GM21423 (cell line): ENCODE measurements around the gene FAM20C.

ENCODE experiments used
- ATAC-seq: cut with Tn5 transposase; IDR thresholded peaks from one replicate; pipeline ENCODE4 v1.9.1; 2021; ENCODE audit warnings: mild to moderate bottlenecking, moderate library complexity; ENCODE audit not compliant: unreplicated experiment

Gene FAM20C

DNA sequence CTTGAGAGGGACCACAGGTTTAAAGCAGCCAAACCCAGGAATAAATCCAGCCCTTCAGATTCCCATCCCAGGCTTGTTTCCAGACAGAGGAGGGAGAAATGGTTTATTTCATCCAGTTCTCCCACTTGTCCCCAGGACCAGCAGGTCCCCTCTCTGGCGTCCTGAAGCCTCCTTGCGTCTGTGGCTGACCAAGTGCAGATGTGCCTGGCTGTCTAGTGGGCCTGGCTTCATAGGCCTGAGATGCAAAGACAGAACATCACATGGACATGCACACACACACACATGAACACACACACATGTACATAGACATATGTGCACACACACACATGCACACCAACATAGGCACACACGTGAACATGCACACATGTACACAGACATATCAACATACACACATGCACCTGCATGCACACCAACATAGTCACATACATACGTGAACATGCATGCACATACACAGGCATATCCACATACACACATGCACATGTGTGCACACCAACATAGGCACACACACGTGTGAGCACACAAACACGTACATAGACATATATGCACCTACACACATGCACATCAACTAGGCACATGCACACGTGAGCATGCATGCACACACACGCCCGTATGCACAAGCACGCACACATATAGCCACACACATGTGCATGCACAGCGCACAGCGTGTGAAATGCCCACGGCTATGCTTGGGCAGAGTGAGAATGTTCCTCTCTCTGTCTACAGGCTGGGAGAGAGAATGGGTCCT, 108.3 kb downstream of the FAM20C start:
- no peak for ATAC-seq

GRCh38 chr7:301291-302053, 109.1 kb downstream of the FAM20C start:
- ATAC-seq = no peak

DNA sequence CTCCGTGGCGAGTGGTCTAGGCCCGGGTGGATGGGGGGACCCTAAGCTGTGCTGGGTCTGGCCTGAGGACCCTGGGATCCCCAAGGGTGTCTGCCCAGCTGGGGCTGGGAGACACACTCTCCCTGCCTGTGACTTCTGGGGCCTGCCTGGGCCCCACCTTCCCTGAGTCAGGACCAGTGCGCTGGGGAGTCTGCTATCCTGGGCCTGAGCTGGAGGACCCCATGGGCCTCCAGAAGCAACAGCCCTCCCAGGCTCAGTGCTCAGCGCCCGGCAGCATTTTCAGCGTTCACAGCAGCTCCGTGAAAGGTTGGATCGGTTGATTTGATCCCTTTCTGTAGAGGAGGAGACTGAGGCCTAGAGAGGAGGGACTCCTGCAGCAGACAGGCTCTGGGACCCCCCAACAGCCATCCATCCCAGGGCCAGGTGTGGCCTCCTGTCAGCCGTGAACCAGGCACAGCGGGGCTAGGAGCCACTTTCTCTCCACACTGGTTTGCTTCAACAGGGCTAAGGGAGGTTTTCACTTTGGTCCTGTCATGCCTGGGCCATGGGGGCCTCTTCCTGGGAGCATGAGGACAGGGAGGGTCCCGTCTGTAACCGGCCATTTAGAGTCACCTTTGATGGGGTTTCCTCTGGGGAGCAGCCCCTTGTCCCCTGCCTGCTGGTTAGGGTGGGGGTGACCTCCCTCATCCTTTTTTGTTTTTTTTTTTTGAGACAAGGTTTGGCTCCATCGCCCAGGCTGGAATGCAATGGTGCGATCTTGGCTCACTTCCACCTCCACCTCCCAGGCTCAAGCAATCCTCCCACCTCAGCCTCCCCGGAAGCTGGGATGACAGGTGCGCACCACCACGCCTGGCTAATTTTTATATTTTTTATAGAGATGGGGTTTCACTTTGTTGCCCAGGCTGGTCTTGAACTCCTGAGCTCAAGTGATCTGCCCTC, 110.0 kb downstream of the FAM20C start:
- ATAC-seq = no peak

DNA sequence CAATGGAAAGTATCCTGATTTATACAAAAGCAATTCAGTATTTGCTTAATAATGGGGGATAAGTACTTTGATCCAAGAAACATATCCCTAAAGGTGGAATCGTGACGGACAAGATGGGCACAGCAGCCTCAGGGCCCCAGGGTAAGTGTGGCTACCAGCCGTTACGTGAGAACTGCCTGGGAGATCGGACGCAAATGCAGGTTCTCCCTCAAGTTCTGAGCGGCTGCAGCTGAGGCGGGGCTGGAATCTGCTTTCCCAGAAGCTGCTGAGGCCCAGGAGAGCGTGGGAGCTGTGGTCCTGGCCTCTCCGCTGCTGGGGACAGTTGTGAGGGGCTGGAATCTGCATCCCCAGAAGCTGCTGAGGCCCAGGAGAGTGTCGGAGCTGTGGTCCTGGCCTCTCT, 111.1 kb downstream of the FAM20C start:
- ATAC-seq = no peak

- no peak for ATAC-seq
Observed at GRCh38 chr7:303884-304573, 111.7 kb downstream of the FAM20C start.

DNA sequence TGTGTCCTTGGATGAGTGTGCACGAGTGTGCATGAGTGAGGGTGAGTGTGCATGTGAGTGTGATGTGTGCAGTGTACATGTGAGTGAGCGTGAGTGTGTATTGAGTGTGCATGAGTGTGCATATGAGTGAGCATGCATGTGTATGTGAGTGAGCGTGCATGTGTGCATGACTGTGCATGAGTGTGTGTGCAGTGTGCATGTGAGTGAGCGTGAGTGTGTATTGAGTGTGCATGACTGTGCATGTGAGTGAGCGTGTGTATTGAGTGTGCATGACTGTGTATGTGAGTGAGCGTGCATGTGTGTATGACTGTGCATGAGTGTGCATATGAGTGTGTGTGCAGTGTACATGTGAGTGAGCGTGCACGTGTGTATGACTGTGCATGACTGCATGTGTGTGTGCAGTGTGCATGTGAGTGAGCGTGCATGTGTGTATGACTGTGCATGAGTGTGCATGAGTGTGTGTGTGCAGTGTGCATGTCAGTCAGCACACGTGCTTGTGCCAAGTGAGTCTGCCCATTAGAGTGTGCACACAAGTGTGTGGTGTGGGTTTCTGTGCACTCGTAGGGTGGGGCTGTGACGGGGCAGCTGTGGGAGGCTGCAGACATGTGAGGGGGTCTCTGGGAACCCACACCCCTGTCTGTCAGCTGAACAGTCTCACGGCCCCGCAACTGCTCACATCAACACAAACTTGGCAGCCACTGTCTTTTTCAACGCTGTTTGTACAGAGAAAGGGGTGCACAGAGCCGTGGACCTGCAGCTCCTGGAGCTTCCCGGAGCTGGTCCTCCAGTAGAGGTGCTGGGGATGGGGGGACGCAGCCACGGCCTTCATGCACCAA, 112.4 kb downstream of the FAM20C start:
- ATAC-seq = no peak

- ATAC-seq = no peak
Observed at GRCh38 chr7:305410-306151, 113.2 kb downstream of the FAM20C start.

DNA sequence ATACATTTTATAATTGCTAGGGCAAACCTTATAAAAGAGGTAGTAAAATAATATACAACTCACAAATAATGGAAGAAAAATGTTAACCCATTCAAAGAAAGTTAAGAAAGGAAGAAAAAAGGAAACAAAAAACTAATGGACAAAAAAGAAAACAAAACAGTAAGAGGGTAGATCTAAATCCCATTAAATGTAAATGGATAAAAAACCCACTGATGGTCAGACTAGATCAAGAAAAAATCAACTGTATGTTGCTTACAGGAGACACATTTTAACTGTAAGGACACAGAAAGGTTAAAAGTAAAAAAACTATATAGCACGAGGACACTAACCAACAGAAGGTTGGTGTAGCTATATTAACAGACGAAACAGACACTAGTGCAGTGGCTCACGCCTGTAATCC, 115.6 kb downstream of the FAM20C start:
- no peak for ATAC-seq

DNA sequence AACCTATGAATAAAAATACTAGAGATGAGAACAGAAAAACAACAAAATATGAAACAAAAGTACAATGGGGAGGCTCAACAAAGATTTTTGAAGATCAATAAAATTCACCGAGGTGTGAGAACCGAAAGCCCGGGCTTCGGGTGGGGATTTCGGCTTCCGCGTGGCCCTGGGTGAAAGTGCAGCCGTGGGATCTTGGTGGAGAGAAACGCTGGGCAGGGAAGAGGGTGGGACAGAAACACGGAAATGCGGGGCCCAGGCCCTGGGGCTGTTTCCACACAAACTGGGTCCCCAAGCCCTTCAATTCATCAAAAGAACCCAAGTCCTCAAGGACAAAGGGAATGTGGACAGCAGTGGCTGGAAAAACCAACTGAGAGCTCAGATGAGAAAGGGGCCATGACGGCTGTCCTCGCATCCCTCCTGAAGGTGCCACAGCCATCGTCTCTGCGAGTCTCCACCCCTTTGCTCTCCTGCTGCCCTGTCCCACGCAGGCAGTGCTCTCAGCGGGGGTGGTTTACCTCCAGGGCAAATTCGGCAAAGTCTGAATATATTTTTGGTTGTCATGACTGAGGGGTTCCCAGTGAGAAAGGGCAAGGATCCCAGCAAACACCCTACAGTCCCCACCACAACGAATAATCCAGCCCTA, 117.3 kb downstream of the FAM20C start:
- no peak for ATAC-seq
